ENCODE measurements around the gene HCST.
"Not testable (repeated sequence)": the region's sequence is repeated elsewhere in the genome, so short reads cannot be mapped to it uniquely, and the experiment has no call there.

The HCST gene

DNA sequence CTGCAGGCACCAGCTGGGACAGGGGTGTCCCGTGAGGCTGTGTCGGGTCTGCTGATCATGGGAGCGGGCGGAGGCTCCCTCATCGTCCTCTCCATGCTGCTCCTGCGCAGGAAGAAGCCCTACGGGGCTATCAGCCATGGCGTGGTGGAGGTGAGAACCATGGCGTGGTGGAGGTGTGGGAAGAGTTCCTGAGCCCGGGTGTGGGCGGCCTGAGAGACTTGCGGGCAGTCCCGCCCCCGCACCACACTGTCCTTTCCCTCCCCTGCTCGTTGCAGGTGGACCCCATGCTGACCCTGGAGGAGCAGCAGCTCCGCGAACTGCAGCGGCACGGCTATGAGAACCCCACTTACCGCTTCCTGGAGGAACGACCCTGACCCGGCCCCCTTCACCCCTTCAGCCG is 23.3 kb upstream of the HCST start:
- in situ Hi-C loops (cut with HindIII; ENCODE audit: low sequenced_read_pairs): no loop called here

DNA sequence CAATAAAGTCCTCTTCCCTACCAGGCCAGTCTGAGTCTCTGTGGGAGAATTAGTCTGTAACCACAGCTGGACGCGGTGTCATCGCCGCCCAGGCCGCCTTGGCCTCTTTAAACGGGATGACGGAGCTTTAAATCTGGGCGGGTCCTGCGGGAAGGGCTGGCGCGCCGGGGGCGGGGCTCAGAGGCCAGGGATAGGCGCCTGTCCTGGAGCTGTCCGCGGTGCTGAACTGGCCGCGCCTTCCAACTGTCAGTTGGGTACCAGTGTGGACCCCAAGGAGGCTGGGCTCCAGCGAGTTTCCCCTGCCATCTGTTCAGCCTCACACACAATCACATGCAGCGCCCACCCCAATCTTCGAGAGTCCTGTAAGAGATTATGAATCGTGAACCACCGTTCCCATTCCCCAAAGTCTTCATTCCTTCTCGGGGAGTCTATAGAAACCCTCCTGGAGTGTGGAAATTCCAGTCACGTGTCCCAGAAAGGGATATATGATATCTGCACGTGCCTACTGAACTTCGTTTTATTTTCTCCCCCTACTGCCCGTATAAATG is 22.5 kb upstream of the HCST start:
- in situ Hi-C loops (cut with HindIII; ENCODE audit: low sequenced_read_pairs): no loop called here

DNA sequence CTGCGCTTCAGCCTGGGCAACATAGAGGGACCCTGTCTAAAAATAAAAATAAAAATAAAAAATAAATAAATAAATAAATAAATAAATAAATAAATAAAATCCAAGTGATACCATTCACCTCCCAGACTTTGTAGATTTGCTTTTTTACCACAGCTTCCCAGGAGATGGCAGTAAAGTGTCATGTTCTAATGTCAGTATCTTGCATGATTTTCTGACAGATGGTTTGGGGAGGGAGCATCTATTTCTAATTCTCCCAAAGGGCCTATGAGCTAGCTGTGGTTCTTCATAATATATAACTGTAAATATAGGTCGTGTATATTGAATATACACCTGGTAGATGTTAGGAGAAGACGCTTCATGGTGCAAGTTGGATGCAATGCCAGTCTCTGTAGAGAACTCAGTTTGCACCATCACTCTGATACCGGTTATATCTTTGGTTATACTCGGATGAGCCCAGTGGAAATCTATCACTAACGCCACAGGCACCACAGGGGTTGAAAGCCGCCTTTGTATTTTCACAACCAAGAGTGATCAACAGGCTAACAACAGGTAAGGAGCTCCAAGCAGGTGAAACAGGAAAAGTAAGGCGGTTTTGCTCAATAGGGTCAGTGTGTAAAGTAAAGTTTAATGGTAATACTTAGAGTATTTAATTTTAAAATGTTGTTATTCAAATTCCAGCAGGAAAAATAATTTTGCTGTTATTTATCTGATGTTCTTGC is 20.1 kb upstream of the HCST start:
- in situ Hi-C loops (cut with HindIII; ENCODE audit: low sequenced_read_pairs): no loop called here

- in situ Hi-C loops (cut with HindIII; ENCODE audit: low sequenced_read_pairs): no loop called here
Measured at GRCh38 chr19:35883882-35884281, 18.4 kb upstream of the HCST start.

- in situ Hi-C loops (cut with HindIII; ENCODE audit: low sequenced_read_pairs): no loop called here
Measured at GRCh38 chr19:35885225-35885738, 17.0 kb upstream of the HCST start.

DNA sequence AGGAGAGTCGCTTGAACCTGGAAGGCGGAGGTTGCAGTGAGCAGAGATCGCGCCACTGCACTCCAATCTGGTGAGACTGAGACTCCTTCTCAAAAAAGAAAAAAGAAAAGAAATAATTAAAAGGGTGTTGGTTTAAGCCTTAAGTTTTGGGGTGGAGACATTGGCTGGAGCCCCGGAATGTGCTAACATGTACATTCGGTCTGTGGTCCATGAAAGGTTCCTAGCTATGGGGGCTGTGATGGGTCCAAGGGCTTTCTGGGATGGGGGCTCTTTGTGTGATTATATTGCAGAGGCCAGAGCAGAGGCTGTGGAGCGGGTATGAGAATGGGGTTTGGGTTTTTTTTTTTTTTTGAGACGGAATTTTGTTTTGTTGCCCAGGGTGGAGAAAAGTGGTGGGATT is 16.4 kb upstream of the HCST start:
- in situ Hi-C loops (cut with HindIII; ENCODE audit: low sequenced_read_pairs): no loop called here

GRCh38 chr19:35887197-35887596 is 15.1 kb upstream of the HCST start:
- in situ Hi-C loops (cut with HindIII; ENCODE audit: low sequenced_read_pairs): no loop called here

GRCh38 chr19:35888398-35888797 is 13.9 kb upstream of the HCST start:
- in situ Hi-C loops (cut with HindIII; ENCODE audit: low sequenced_read_pairs): no loop called here

DNA sequence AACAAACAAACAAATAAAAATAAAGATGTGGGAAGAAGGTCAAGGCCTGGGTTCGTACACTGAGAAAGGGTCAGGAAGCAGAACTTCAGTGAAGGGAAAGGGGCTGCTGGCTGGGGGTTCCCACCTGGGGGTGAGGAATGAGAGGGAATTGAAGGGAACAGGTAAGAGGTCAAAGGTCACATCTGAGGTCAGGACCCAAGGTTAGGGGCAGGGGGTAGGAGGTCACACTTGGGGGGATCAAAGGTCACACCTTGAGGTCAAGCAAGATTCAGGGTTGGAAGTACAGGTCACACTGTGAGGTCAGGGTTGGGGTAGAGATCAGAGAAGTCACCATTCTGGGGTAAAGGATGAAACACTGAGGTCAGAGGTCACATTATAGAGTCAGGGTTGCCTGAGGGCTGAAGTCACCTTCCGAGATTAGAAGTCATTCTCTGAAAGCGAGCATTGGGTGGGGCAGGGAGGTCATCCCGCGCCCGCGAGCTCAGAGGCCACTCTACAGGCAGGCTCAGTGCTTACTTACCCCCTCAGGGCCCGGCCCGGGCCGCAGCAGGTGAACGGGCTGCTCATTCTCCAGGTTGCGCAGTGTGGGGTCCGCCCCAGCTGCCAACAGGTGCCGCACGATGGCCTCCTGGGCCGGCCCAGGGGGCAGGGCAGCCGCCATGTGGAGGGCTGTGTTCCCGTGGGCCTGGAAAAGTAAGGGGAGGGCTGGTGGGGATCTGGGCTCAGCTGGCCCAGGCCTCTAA is 12.8 kb upstream of the HCST start:
- in situ Hi-C loops (cut with HindIII; ENCODE audit: low sequenced_read_pairs): no loop called here

GRCh38 chr19:35890113-35890650 is 12.1 kb upstream of the HCST start:
- in situ Hi-C loops (cut with HindIII; ENCODE audit: low sequenced_read_pairs): no loop called here

DNA sequence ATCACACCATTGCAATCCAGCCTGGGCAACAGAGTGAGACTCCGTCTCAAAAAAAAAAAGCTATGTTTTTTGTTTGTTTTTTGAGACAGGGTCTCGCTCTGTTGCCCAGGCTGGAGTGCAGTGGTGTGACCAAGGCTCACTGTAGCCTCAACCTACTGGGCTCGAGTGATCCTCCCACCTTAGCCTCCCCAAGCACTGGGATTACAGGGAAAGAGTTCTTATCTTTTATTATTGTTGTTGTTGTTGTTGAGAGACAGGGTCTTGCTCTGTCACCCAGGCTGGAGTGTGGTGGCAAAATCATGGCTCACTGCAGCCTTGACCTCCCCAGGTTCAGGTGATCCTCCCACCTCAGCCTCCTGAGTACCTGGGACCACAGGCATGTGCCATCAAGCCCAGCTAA is 10.5 kb upstream of the HCST start:
- in situ Hi-C loops (cut with HindIII; ENCODE audit: low sequenced_read_pairs): not testable (repeated sequence)

GRCh38 chr19:35894342-35894741 is 8.0 kb upstream of the HCST start:
- in situ Hi-C loops (cut with HindIII; ENCODE audit: low sequenced_read_pairs): no loop called here

DNA sequence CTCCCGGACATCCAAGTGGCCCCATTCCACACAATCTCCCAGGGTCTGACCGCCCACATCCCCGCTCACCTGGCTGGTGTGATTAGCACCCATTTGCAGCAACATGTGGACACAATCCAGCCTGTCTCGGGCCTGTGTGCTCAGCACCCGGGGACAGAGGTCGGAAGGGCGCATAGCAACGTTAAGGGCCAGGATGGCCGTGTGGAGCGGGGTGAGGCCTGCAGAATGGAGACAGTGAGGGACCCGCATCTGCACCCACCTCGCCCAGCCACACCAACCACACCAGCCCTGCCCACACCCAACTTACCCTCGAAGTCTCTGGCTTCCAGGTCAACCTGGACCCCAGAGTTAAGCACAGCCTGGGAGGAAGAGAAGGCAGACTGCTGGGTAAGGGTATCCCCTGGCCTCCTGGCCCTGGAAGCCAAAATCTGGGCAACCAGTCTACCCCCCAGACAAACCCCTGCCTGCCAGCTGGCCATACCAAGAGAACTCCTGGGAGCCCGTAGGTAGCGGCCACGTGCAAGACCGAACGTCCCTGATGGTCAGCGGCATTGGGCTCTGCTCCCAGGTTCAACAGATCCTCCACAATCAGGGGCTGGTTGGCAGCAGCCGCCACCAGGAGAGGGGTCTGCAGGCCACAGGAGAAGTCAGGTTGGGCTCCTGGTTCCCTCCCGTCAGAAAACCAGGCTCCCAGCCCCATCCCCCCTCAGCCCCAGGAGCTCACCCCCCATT is 6.3 kb upstream of the HCST start:
- in situ Hi-C loops (cut with HindIII; ENCODE audit: low sequenced_read_pairs): no loop called here

DNA sequence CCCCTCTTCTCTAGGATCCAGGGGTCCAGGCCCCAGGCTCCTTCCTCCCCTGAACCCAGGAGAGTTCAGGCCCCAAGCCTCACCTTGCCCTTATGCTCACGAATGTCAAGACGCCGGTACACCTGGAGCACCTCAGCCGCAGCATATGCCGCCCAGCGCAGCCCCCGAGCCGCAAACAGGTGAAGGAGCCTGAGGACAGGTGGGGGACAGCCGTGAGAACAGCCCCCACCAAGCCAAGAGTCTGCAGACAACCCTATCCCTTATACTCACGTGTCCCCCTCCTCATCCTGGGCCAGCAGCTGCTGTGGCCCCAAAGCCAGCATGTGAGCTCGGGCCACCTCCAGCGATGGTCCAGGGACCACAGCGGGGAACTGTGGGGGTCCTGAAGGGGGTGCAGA is 5.7 kb upstream of the HCST start:
- in situ Hi-C loops (cut with HindIII; ENCODE audit: low sequenced_read_pairs): no loop called here

- in situ Hi-C loops (cut with HindIII; ENCODE audit: low sequenced_read_pairs): no loop called here
Measured at GRCh38 chr19:35897706-35898451, 4.5 kb upstream of the HCST start.

- in situ Hi-C loops (cut with HindIII; ENCODE audit: low sequenced_read_pairs): no loop called here
Measured at GRCh38 chr19:35898499-35898809, 3.9 kb upstream of the HCST start.

DNA sequence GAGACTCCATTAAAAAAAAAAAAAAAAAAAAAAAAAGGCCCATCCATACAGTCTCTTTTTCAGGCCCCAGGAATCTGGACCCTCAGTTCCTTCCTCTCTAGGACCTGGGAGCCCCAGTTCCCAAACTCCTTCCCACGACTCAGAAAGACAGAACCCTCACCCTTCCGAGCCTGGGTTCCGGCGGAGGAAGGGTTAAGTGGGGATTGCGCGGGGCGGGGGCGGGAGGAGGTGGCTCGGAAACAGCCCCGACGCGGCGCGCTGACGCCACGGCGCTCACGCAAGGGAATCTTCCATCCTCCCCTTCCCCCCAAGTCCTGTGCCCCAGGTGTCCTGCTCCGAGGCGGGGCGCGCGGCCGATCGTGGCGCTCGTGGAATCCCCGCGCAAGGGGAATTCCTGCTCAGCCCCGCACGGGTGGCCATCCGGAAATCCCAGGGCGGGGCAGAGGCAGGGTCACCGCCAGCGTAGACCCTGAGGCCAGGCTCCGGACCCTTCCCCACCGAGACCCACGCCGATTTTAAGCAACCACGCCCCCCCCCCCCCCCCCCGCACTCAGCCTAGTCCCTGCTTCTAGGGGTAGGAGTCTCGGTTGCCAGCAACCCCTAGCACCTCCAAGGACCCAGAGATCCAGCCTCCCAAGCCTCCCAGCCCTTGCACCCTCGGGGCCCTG is 2.6 kb upstream of the HCST start:
- in situ Hi-C loops (cut with HindIII; ENCODE audit: low sequenced_read_pairs): loop anchor here (10.0 kb wide), 1 partner anchor 65 kb away; no protein-coding TSS in a partner anchor

DNA sequence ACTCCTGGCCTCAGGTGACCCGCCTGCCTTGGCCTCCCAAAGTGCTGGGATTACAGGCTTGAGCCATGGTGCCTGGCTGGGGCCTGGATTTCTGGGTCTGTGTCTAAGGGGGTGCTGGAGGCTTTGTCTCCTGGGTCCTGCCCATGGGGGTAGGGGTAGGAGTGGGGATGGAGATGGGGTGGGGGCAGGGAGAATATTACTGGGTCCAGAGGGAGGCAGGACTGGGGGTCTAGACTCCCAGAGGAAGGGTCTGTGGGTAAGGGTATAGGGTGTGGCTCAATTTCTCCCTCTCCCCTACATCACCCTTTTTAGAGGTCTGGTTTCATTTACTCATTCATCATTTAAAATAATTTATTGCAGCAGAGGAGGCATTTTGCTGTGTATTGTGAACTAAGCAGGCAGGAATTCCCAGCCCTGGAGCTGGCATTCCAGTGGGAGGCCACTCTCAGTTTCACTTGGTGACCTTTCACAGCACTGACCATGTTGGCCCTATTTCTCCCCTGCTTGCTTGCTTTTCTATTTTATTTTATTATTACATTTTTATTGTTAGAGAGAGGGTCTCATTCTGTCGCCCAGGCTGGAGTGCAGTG is 1.2 kb upstream of the HCST start:
- in situ Hi-C loops (cut with HindIII; ENCODE audit: low sequenced_read_pairs): loop anchor here (10.0 kb wide), 1 partner anchor 66 kb away; no protein-coding TSS in a partner anchor

GRCh38 chr19:35902870-35903475 is 644 bp downstream of the HCST start:
- in situ Hi-C loops (cut with HindIII; ENCODE audit: low sequenced_read_pairs): loop anchor here (10.0 kb wide), 1 partner anchor 68 kb away; no protein-coding TSS in a partner anchor
